Stimulated activated CD4-positive, alpha-beta T cell treated with anti-CD3 and anti-CD28 coated beads, Interleukin-4, amount 100 ng/mL, for 4 hours (primary cell): ENCODE results near the gene NAALADL2.
"Not testable (repeated sequence)": the region's sequence is repeated elsewhere in the genome, so short reads cannot be mapped to it uniquely, and the experiment has no call there.

Experiments used
- DNase-seq, 2 experiments: peaks; one replicate each; pipeline ENCODE4 v3.0.0-alpha.2; 2020

NAALADL2 gene

GRCh38 chr3:175077216-175077615 is 218.1 kb downstream of the NAALADL2 start:
- DNase-seq = no peak

DNA sequence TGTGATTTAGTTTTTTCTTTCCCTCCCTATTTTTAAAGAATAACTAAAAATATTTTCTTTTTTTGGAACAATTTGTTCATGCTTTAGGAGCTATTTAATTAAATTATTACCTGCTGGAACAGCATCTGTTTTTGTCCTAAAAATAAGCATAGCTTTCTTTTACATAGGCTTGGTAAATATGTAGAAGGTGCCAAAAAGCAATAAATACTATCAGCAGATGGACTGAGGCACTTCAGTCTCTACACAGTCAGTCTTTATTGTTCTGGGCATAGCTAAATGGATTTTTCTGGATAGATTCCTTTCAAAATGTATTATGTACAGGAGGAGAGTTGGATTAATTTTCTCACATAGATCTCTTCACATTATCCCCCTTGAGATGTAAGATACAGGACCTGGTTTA is 223.5 kb downstream of the NAALADL2 start:
- no peak for DNase-seq

DNA sequence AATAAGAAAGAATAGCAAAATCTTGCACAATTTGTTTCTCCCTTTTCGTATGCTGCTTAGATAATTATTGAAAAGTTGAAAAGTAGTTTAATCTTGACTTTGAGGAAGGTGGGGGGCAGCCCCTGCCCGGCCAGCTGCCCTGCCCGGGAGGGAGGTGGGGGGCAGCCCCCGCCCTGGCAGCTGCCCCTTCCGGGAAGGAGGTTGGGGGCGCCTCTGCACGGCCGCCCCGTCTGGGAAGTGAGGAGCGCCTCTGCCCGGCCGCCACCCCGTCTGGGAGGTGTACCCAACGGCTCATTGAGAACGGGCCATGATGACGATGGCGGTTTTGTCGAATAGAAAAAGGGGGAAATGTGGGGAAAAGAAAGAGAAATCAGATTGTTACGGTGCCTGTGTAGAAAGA is 228.0 kb downstream of the NAALADL2 start:
- not testable (repeated sequence) for DNase-seq

DNA sequence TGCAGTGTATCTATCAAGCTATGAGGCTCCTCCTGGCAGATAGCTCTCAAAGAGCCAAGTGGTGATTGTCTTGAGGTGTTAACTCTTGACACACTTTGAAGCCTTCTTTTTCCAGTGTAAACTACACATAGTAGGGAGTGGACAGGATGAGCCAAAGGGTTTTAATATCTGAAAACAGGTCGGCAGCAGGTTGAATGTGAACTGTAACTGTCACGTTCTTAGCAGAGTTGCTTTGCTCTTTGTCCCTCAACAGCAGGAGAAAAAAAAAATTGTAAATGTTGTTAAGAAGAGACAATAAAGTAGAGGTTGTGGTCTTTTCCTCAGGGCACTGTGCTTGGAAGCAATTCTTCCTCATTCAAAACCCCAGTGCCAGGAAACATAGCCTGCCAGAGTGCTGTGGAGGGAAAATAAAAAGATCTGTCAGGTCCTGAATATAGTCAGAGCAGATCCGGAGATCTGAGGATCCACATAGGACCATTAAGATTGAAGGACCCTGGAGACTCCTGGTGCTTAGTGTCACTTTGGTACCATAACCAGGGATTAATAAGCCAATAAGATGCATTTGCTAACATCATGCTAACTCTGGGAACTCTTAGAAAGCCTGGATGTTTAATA is 229.7 kb downstream of the NAALADL2 start:
- no peak for DNase-seq

- no peak for DNase-seq
These were observed 232.4 kb downstream of the NAALADL2 start for GRCh38 chr3:175091426-175092114.

GRCh38 chr3:175093748-175094147 is 234.6 kb downstream of the NAALADL2 start:
- DNase-seq = no peak

GRCh38 chr3:175094344-175094743 is 235.2 kb downstream of the NAALADL2 start:
- DNase-seq = no peak

GRCh38 chr3:175098644-175099043 is 239.5 kb downstream of the NAALADL2 start:
- DNase-seq = no peak

GRCh38 chr3:175102161-175102560 is 243.0 kb downstream of the NAALADL2 start:
- no peak for DNase-seq

DNA sequence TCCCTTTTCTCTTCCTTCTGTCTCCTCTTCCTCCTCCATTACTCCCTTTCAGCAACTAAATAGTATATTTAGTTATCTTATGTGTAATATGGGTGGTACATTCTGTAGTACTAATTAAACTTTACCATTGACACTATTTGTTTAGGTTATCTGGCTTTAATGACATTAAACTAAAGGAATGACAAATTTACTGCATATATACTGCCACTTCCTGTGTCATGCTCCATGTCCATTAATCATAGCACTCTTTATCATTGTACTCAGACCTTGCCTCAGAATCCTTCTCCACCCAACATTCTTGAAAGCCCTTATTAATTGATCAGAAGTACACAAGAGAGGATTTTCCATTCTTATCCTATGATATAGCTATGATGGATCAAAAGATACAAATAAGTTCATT is 244.2 kb downstream of the NAALADL2 start:
- no peak for DNase-seq

DNA sequence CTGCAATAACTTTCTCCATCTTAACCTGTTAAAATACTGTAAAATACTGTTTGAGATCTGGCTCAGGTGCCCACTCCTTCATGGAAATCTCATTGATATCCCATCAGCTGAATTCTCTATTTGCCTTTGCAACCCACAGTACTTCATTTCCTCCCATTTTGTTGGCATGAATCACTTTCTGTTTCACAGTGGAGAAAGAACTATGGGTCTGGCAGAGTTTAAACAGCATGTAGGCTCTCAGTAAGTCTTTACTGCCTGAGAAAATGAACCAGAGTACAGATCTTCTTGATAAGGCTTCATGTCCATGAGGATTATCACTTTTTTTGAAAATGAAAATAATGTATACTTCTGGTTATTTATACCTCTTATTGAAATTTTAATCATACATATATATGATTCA is 245.9 kb downstream of the NAALADL2 start:
- no peak for DNase-seq

DNA sequence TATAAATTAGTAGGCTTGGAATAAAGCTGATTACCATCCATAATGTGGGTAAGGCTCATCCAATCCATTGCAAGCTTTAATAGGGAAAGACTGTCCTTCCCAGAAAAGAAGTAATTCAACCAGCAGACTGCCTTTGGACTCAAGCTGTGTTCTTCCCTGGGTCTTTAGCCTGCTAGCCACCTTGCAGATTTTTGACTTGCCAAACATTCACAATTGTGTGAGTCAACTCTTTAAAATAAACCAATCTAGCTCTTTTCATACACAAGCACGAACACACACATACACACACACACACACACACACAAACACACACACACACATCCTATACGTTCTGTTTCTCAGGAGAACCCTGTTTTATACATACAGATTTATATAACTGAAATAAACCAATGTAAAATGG is 248.1 kb downstream of the NAALADL2 start:
- DNase-seq = no peak

DNA sequence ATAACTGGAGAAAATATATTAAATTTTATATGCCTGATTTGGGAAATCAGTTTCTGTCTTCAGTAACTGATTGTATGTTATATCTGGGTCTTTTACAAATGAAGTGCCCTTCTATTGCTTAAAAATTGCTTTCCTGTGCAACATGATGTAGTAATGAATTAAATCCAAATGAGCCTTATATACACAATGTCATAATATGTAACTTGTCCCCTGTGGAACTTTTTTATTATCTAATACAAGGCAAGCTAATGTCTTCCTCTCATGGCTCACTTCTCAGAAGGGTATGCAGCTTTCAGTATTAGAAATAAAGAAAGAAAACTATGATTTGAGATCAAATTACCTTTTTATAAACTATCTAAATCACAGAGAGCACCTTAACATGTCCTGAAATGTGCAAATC is 248.9 kb downstream of the NAALADL2 start:
- no peak for DNase-seq

DNA sequence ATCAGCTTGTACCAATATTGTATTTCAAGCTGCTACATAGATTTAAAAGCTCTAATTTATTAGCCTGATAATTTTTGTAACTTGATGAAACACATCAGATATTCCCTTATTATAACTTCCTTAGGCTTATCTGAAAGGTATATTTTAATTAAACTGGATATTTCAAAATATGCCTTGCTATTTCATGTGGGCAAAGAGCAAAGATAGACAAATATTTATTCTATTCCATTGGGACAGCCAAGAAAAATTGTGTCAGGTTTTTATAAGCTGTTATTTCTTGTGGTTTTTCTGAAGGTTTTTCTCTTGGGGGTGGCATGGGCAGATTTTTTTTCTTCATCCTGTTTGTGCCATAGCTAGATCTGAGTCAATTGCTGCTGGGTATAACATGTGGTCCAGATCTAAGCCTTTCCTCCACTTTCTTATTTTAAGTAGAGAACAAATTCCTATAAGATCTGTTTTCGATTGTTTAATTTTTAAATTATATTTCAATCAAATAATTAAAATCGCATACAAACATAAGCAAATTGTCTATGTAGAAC is 249.5 kb downstream of the NAALADL2 start:
- no peak for DNase-seq

GRCh38 chr3:175111036-175111435 is 251.9 kb downstream of the NAALADL2 start:
- DNase-seq = no peak

GRCh38 chr3:175118382-175118941 is 259.3 kb downstream of the NAALADL2 start:
- no peak for DNase-seq

- no peak for DNase-seq
These were observed 262.1 kb downstream of the NAALADL2 start for GRCh38 chr3:175121225-175121624.

DNA sequence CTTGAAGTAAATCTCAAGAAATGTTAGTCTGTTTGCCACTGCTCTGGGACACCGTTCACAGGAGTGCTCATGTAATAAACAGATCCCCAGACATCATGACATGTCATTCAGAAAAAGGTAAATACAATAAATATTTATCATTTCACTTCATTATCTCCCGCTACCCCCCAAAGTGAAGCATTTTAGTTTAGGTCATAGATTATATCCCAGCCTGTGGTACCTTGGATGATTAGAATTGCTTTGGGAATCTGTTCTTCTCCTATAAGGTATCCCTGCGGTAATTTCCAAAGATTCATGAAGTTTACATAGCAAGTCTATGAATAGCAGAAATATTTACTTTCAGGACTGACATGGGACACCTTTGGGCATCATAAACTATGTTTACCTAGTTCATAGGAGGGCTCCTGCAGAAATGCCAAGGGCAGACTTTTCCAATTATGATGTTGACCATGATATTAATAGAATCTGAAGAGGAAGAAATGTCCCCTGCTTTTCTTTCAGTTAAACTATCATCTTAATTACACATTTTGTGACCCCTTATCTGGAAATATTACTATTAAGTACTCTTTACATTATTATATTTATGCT is 268.0 kb downstream of the NAALADL2 start:
- no peak for DNase-seq

DNA sequence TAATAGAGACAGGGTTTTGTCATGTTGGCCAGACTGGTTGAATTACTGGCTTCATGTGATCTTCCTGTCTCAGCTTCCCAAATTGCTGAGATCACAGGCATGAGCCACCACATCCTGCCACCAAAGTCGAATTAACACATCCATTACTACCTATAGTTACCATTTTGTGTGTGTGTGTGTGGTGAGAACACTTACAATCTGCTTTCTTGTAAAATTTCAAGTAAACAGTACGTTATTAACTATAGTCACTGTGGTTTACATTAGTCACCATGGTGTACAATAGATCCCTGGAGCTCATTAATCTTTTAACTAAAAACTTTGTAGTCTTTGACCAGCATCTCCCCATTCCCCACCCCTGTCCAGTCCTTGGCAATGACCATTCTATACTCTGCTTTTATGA is 270.0 kb downstream of the NAALADL2 start:
- DNase-seq = no peak

DNA sequence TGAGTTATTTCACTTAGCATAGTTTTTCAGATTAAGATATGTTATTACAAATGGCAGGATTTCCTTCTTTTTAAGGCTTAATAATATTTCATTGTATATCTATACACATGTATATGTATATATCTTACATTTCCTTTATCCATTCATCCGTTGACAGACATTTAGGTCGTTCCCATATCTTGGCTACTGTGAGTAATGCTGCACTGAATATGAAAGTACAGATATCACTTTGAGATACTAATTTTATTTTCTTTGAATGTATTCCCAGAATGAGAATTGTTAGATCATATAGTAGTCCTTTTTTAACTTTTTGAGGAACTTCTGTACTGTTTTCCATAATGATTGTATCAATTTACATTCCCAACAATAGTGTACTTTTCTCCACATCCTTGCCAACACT is 270.4 kb downstream of the NAALADL2 start:
- no peak for DNase-seq

GRCh38 chr3:175131866-175132265 is 272.7 kb downstream of the NAALADL2 start:
- not testable (repeated sequence) for DNase-seq

DNA sequence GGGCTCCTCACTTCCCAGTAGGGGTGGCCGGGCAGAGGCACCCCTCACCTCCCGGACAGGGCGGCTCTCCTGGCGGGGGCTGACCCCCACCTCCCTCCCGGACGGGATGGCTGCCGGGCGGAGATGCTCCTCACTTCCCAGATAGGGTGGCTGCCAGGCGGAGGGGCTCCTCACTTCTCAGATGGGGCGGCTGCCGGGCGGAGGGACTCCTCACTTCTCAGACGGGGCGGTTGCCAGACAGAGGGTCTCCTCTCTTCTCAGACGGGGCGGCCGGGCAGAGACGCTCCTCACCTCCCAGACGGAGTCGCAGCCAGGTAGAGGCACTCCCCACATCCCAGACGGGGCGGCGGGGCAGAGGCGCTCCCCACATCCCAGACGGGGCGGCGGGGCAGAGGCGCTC is 273.6 kb downstream of the NAALADL2 start:
- not testable (repeated sequence) for DNase-seq

- no peak for DNase-seq
These were observed 285.2 kb downstream of the NAALADL2 start for GRCh38 chr3:175144368-175144767.

DNA sequence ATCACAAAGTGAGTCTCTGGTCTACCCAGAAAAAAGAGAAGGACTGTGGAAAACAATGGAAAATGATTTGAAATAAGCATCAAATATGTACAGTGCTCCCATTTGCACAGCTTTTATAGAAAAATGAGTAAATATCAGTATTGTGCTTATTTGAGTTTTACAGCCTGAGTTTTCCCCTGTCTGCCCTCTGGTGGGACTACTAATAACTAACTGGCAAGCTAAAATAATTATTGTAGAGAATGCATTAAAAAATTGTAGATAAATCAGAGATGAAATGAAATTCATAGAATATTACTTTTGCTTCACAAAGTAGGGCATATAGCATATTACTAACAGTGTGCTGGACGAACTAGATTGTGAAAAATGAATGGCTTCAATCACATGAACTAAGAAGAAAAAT is 287.1 kb downstream of the NAALADL2 start:
- DNase-seq = no peak
